BE2C (cell line): ENCODE data around the gene OR52E5.

Experiments used
- DNase-seq: peaks from one replicate; pipeline ENCODE4 v3.0.0-alpha.2; 2020
- H3K27me3 ChIP-seq: fragments of 250-450 bp; sonication (Bioruptor Pico); 2 replicates; pipeline ENCODE4 v1.5.1; 2020; ENCODE audit warnings: mild to moderate bottlenecking
- H3K36me3 ChIP-seq: fragments of 250-450 bp; sonication (Bioruptor Pico); 2 replicates; pipeline ENCODE4 v1.5.1; 2020; ENCODE audit warnings: mild to moderate bottlenecking
- H3K4me1 ChIP-seq: fragments of 250-450 bp; sonication (Bioruptor Pico); 2 replicates; pipeline ENCODE4 v1.5.1; 2020
- H3K4me3 ChIP-seq: 2 replicates; pipeline ENCODE4 v1.5.1; 2011; ENCODE audit warnings: low read depth, low read length
- H3K9me3 ChIP-seq: fragments of 250-450 bp; sonication (Bioruptor Pico); 2 replicates; pipeline ENCODE4 v1.5.1; 2020
- TF ChIP-seq, protein P1 (sequence below): IDR thresholded peaks from 2 replicates; pipeline ENCODE4 v1.5.1; 2012; ENCODE audit warnings: mild to moderate bottlenecking, low read depth, low read length

OR52E5 gene

DNA sequence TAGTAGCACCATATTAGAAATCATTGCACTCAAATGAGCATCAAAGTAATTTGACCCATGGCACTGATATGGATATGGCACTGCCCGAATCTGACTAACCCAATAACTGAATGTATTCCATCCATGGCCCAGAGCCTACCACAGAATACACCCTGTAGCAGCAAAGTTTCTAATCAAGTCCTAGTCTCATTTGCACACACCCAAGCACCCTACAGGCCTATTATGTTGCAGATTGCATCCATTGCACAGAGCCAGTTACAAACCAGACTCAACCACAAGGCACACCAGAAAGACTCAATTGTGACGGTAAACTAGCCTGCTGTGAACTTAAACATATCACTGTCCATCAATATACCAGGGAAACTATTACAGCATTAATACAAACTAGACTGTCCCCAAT is 6.5 kb downstream of the OR52E5 start:
- TF ChIP-seq, protein P1, sequence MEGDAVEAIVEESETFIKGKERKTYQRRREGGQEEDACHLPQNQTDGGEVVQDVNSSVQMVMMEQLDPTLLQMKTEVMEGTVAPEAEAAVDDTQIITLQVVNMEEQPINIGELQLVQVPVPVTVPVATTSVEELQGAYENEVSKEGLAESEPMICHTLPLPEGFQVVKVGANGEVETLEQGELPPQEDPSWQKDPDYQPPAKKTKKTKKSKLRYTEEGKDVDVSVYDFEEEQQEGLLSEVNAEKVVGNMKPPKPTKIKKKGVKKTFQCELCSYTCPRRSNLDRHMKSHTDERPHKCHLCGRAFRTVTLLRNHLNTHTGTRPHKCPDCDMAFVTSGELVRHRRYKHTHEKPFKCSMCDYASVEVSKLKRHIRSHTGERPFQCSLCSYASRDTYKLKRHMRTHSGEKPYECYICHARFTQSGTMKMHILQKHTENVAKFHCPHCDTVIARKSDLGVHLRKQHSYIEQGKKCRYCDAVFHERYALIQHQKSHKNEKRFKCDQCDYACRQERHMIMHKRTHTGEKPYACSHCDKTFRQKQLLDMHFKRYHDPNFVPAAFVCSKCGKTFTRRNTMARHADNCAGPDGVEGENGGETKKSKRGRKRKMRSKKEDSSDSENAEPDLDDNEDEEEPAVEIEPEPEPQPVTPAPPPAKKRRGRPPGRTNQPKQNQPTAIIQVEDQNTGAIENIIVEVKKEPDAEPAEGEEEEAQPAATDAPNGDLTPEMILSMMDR = no peak
- H3K36me3 ChIP-seq = no peaks in the 10 kb centered on the region
- H3K4me3 ChIP-seq = no peak overlapping the region
- no peaks in the 10 kb centered on the region for H3K4me1 ChIP-seq
- no peak for DNase-seq
- no peaks in the 10 kb centered on the region for H3K27me3 ChIP-seq
- H3K9me3 ChIP-seq = no peaks in the 10 kb centered on the region

- Histone ChIP-seq H3K4me1 (no peaks in the 10 kb centered on the region), H3K36me3 (no peaks in the 10 kb centered on the region), H3K9me3 (no peaks in the 10 kb centered on the region), H3K4me3 (no peak overlapping the region), H3K27me3 (no peaks in the 10 kb centered on the region)
- TF ChIP-seq, protein P1 = no peak
- no peak for DNase-seq
Observed at GRCh38 chr11:5910540-5910939, 17.5 kb downstream of the OR52E5 start.

DNA sequence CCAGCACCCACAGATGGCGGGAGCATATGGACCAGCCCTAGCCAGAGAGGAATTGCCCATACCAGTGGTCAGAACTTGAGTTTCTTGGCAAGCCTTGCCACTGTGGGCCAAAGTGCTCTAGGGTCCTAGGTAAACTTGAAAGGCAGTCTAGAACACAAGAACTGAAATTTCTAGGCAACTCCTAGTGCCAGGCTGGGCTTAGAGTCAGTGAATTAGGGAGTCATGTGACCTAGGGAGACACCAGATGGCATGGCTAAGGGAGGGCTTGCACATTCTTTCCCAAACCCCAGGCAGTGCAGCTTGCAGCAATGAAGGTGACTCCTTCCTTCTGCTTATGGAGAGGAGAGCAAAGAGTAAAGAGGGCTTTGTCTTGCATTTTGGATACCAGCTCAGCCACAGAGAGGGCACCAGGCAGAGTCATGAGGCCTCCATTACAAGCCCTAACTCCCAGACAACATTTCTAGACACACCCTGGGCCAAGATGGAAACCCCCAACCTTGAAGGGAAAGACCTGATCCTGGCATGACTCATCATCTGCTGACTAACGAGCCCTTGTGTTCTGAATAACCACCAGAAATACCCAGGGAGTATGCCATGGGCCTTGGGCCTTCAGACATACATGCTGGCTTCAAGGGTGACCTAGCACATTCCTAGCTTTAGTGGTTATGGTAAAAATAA is 29.9 kb downstream of the OR52E5 start:
- TF ChIP-seq, protein P1 = no peak
- Histone ChIP-seq H3K36me3 (no peaks in the 10 kb centered on the region), H3K4me1 (no peaks in the 10 kb centered on the region), H3K27me3 (no peaks in the 10 kb centered on the region), H3K4me3 (no peak overlapping the region), H3K9me3 (no peaks in the 10 kb centered on the region)
- no peak for DNase-seq

DNA sequence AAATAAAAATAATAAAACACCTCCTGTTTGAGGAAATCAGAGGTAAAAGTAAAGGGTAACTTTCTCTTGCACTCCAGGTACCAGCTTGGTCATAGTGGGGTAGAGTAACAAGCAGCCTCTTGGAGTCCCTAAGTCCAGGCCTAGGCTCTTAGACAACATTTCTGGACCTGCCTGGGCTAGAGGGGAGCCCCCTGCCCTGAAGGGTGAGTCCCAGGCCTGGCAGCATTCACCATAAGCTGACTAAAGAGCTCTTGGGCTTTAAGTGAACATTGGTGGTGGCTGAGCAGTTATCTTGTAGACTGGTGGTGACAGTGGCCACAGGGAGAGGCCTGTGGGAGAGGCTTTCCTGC is 30.4 kb downstream of the OR52E5 start:
- Histone ChIP-seq H3K4me3 (no peak overlapping the region), H3K9me3 (no peaks in the 10 kb centered on the region), H3K4me1 (no peaks in the 10 kb centered on the region), H3K27me3 (no peaks in the 10 kb centered on the region), H3K36me3 (no peaks in the 10 kb centered on the region)
- no peak for DNase-seq
- TF ChIP-seq, protein P1 = no peak

GRCh38 chr11:5923794-5924193 is 30.8 kb downstream of the OR52E5 start:
- no peak overlapping the region for H3K4me3 ChIP-seq
- H3K9me3 ChIP-seq = no peaks in the 10 kb centered on the region
- H3K36me3 ChIP-seq = no peaks in the 10 kb centered on the region
- H3K27me3 ChIP-seq = no peaks in the 10 kb centered on the region
- no peak for DNase-seq
- TF ChIP-seq, protein P1 = no peak
- no peaks in the 10 kb centered on the region for H3K4me1 ChIP-seq

- DNase-seq = no peak
- TF ChIP-seq, protein P1 = no peak
Observed at GRCh38 chr11:5928271-5928670, 35.3 kb downstream of the OR52E5 start.

More at GRCh38 chr11:5928271-5928670, 35.3 kb downstream of the OR52E5 start:
- Histone ChIP-seq H3K27me3 (no peaks in the 10 kb centered on the region), H3K9me3 (no peaks in the 10 kb centered on the region), H3K4me1 (no peaks in the 10 kb centered on the region), H3K4me3 (no peak overlapping the region), H3K36me3 (no peaks in the 10 kb centered on the region)
